GM19043 (cell line): ENCODE data around the gene NLRP3.
A peak's percentile ranks its signal among the peaks of the same experiment; 100 is the strongest.
"Not testable (repeated sequence)": the region's sequence is repeated elsewhere in the genome, so short reads cannot be mapped to it uniquely, and the experiment has no call there.

Source experiments
- ATAC-seq: cut with Tn5 transposase; IDR thresholded peaks from one replicate; pipeline ENCODE4 v1.9.1; 2021; ENCODE audit warnings: low read depth; ENCODE audit not compliant: unreplicated experiment

The NLRP3 gene

GRCh38 chr1:247390116-247390791 is 25.7 kb upstream of the NLRP3 start:
- peak; percentile 99 for ATAC-seq

GRCh38 chr1:247390996-247391395 is 25.0 kb upstream of the NLRP3 start:
- no peak for ATAC-seq

- no peak for ATAC-seq
These were observed 23.9 kb upstream of the NLRP3 start for GRCh38 chr1:247392088-247392487.

GRCh38 chr1:247395075-247395474 is 20.9 kb upstream of the NLRP3 start:
- ATAC-seq = not testable (repeated sequence)

GRCh38 chr1:247400685-247401084 is 15.3 kb upstream of the NLRP3 start:
- no peak for ATAC-seq

- no peak for ATAC-seq
These were observed 14.5 kb upstream of the NLRP3 start for GRCh38 chr1:247401310-247402119.

- no peak for ATAC-seq
These were observed 13.8 kb upstream of the NLRP3 start for GRCh38 chr1:247402120-247402675.

GRCh38 chr1:247406014-247406656 is 9.8 kb upstream of the NLRP3 start:
- ATAC-seq = no peak

GRCh38 chr1:247407180-247407616 is 8.8 kb upstream of the NLRP3 start:
- peak; percentile 76 for ATAC-seq

GRCh38 chr1:247408100-247408499 is 7.9 kb upstream of the NLRP3 start:
- no peak for ATAC-seq

- peak; percentile 71 for ATAC-seq
These were observed 6.0 kb upstream of the NLRP3 start for GRCh38 chr1:247409869-247410544.

- ATAC-seq = no peak
These were observed 4.2 kb upstream of the NLRP3 start for GRCh38 chr1:247411621-247412327.

- ATAC-seq = no peak
These were observed 1.9 kb downstream of the NLRP3 start for GRCh38 chr1:247417831-247418230.

GRCh38 chr1:247419336-247419735 is 3.4 kb downstream of the NLRP3 start:
- ATAC-seq = no peak

GRCh38 chr1:247421074-247421473 is 5.1 kb downstream of the NLRP3 start:
- no peak for ATAC-seq

- ATAC-seq = no peak
These were observed 13.5 kb downstream of the NLRP3 start for GRCh38 chr1:247429496-247429895.

GRCh38 chr1:247430434-247430833 is 14.5 kb downstream of the NLRP3 start:
- no peak for ATAC-seq

- no peak for ATAC-seq
These were observed 15.7 kb downstream of the NLRP3 start for GRCh38 chr1:247431643-247432042.

GRCh38 chr1:247434005-247434404 is 18.0 kb downstream of the NLRP3 start:
- no peak for ATAC-seq
